Endodermal cell (in vitro differentiated cells): ENCODE data around the gene SLC8B1. TPM values are rescaled to one million over a fixed set of nuclear protein-coding genes. Genes with fewer than 3 reads are reported as not detected.

Experiments used
- DNase-seq: peaks from one replicate; pipeline ENCODE4 v3.0.0-alpha.2; 2017
- H3K27ac ChIP-seq: 2 replicates; pipeline ENCODE4 v1.5.1; 2013; ENCODE audit warnings: mild to moderate bottlenecking, low read depth, low read length, moderate library complexity
- H3K27me3 ChIP-seq: 2 replicates; pipeline ENCODE4 v1.6.1; 2013; ENCODE audit warnings: mild to moderate bottlenecking, low read length, moderate library complexity; ENCODE audit not compliant: insufficient read depth, control insufficient read depth, poor library complexity, severe bottlenecking
- H3K36me3 ChIP-seq: 2 replicates; pipeline ENCODE4 v1.7.0; 2013; ENCODE audit warnings: mild to moderate bottlenecking, low read length, moderate library complexity; ENCODE audit not compliant: control insufficient read depth, insufficient read depth
- H3K4me1 ChIP-seq: one replicate; pipeline ENCODE4 v1.7.0; 2013; ENCODE audit warnings: low read length; ENCODE audit not compliant: control insufficient read depth, insufficient read depth
- H3K4me3 ChIP-seq: 2 replicates; pipeline ENCODE4 v1.5.1; 2013; ENCODE audit warnings: mild to moderate bottlenecking, low read length, moderate library complexity
- H3K9ac ChIP-seq: 2 replicates; pipeline ENCODE4 v1.6.1; 2013; ENCODE audit warnings: mild to moderate bottlenecking, low read length, moderate library complexity; ENCODE audit not compliant: poor library complexity, severe bottlenecking; ENCODE audit errors: extremely low read depth
- H3K9me3 ChIP-seq: 2 replicates; pipeline ENCODE4 v1.6.1; 2013; ENCODE audit warnings: mild to moderate bottlenecking, low read length, moderate library complexity; ENCODE audit not compliant: control insufficient read depth
- H3K27ac Mint-ChIP-seq: 2 replicates; pipeline ENCODE4 v1.8.0; 2020; ENCODE audit warnings: mixed read lengths
- H3K27me3 Mint-ChIP-seq: 2 replicates; pipeline ENCODE4 v1.8.0; 2021; ENCODE audit warnings: mild to moderate bottlenecking, mixed read lengths; ENCODE audit not compliant: insufficient read depth
- H3K36me3 Mint-ChIP-seq: 2 replicates; pipeline ENCODE4 v1.8.0; 2020; ENCODE audit warnings: low read depth, mixed read lengths
- H3K4me1 Mint-ChIP-seq: 2 replicates; pipeline ENCODE4 v1.8.0; 2020; ENCODE audit warnings: mixed read lengths
- H3K4me3 Mint-ChIP-seq: 2 replicates; pipeline ENCODE4 v1.8.0; 2020; ENCODE audit warnings: mild to moderate bottlenecking, moderate library complexity, mixed read lengths
- H3K9me3 Mint-ChIP-seq: 2 replicates; pipeline ENCODE4 v1.8.0; 2020; ENCODE audit warnings: mild to moderate bottlenecking, mixed read lengths
- CTCF ChIP-seq: fragments of 200-600 bp; sonication (generic); conservative IDR thresholded peaks from 2 replicates; pipeline ENCODE4 v1.5.0; 2021; ENCODE audit warnings: antibody characterized with exemption, mild to moderate bottlenecking
- whole genome bisulfite sequencing, 2 experiments: methylation state at CpG; one replicate each; pipeline versions ENCODE4 v1.1.5 to v1.1.7; 2013; ENCODE audit warnings: missing lambda C conversion rate in 2 of 2, mixed read lengths in 1 of 2; ENCODE audit not compliant: insufficient coverage in 1 of 2, insufficient read length in 1 of 2; 5-methylcytosine and 5-hydroxymethylcytosine counted together
- total RNA-seq, 2 donors: library from RNA; stranded (reverse); fragmentation: NEBNext Ultra II Directional in 1 of 2; extraction: Animal tissue kit (Norgen Biotek cat#: 25700) in 1 of 2; gene quantifications; 2 replicates in 1 of 2; 3 replicates in 1 of 2; pipeline ENCODE4 v1.2.1, GENCODE V29; 2021

SLC8B1 gene
- total RNA-seq, 2 donors from 2014 or later, result 6.9 to 9.1 TPM

DNA sequence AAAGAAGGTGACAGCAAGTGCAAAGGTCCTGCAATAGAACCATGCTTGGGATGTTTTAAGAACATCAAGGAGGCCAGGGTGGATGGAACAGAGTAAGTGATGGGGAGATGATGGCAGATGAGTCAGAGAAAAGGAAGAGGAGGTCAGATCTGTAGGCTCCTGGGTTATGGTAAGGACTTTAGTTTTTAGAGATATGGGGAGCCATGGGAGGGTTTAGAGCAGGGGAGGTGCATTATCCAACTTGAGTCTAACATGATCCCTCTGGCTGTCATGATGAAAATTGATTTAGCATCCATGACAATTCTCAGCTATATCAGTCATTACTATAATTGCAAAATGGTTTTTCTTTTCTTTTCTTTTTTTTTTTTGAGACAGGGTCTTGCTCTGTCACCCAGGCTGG is 16.2 kb upstream of the SLC8B1 start:
- no peaks in the 10 kb centered on the region for H3K9me3 ChIP-seq
- no peaks in the 10 kb centered on the region for H3K27me3 ChIP-seq
- DNase-seq, result no peak
- H3K27ac ChIP-seq, result no peak overlapping the region
- H3K36me3 ChIP-seq, result no peaks in the 10 kb centered on the region
- no peak overlapping the region for H3K4me3 ChIP-seq
- H3K4me3 Mint-ChIP-seq, result no peak overlapping the region
- peaks cover 3% of the 10 kb centered on the region for H3K27me3 Mint-ChIP-seq
- no peak for TF ChIP-seq CTCF
- no peaks in the 10 kb centered on the region for H3K9me3 Mint-ChIP-seq
- H3K27ac Mint-ChIP-seq, result no peak overlapping the region
- no peaks in the 10 kb centered on the region for H3K36me3 Mint-ChIP-seq
- peaks cover 3% of the 10 kb centered on the region for H3K4me1 Mint-ChIP-seq
- H3K4me1 ChIP-seq, result no peaks in the 10 kb centered on the region
- no peak overlapping the region for H3K9ac ChIP-seq

DNA sequence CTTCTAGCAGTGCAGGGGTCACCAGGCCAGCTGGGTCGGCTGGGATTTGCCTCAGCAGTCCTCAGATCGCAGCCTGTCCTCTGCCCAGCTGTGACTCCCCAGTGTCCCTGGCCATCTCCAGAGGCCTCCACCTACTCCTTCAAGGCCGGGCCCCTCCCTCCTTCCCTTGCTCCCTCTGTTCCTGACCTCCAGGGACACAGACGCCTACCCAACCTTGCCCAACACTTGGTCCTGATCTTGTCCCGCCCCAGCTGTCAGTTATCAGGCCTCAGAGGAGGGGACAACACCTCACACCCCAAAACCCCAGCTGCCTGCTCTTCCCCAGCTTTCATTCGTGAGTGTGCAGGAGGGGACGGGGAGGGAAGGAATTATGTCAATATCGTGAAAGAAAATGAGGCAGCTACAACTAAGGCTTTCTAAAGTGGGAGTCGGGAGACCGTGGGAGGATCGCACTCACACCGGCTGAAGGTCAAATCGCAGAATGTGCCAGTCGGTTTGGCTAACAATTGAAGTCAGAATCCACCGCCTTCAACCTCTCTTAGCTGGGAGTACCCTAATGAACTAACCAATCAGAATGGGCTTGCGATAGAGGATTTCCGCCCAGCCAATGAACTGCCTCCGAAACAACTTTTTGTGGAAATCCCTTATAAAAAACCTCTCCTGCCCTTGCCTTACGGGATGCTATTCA is 14.1 kb upstream of the SLC8B1 start:
- no peak for TF ChIP-seq CTCF
- WGBS, 2 experiments, result 86 to 87% methylated on average over 13 to 19 of the region's 19 CpGs
- no peaks in the 10 kb centered on the region for H3K36me3 ChIP-seq
- H3K9me3 ChIP-seq, result no peaks in the 10 kb centered on the region
- no peak overlapping the region for H3K27ac ChIP-seq
- Mint-ChIP-seq H3K9me3 (no peaks in the 10 kb centered on the region), H3K4me3 (no peak overlapping the region), H3K27me3 (peaks cover 3% of the 10 kb centered on the region), H3K4me1 (peaks cover 3% of the 10 kb centered on the region), H3K27ac (no peak overlapping the region), H3K36me3 (no peaks in the 10 kb centered on the region)
- DNase-seq, result peak; percentile 81
- no peak overlapping the region for H3K9ac ChIP-seq
- no peaks in the 10 kb centered on the region for H3K27me3 ChIP-seq
- no peak overlapping the region for H3K4me3 ChIP-seq
- H3K4me1 ChIP-seq, result no peaks in the 10 kb centered on the region

- Histone ChIP-seq H3K9ac (no peak overlapping the region), H3K9me3 (no peaks in the 10 kb centered on the region), H3K36me3 (no peaks in the 10 kb centered on the region), H3K4me1 (no peaks in the 10 kb centered on the region), H3K27me3 (no peaks in the 10 kb centered on the region), H3K27ac (no peak overlapping the region), H3K4me3 (no peak overlapping the region)
- H3K27ac Mint-ChIP-seq, result no peak overlapping the region
- no peaks in the 10 kb centered on the region for H3K9me3 Mint-ChIP-seq
- H3K27me3 Mint-ChIP-seq, result peaks cover 3% of the 10 kb centered on the region
- DNase-seq, result no peak
- no peaks in the 10 kb centered on the region for H3K36me3 Mint-ChIP-seq
- no peak for TF ChIP-seq CTCF
- WGBS, 2 experiments, result 100% methylated on average over 1 of the region's 2 CpGs; no CpG with 5 or more reads in 1 of the 2 experiments
- no peak overlapping the region for H3K4me3 Mint-ChIP-seq
- peaks cover 3% of the 10 kb centered on the region for H3K4me1 Mint-ChIP-seq
Measured at GRCh38 chr12:113347892-113348291, 13.0 kb upstream of the SLC8B1 start.
